GM21526 (cell line): ENCODE results near the gene SLC35E2B.
"Not testable (repeated sequence)": the region's sequence is repeated elsewhere in the genome, so short reads cannot be mapped to it uniquely, and the experiment has no call there.

Experiments
- ATAC-seq: cut with Tn5 transposase; IDR thresholded peaks from one replicate; pipeline ENCODE4 v1.9.1; 2021; ENCODE audit warnings: moderate library complexity; ENCODE audit not compliant: unreplicated experiment, low FRiP score

The SLC35E2B gene

GRCh38 chr1:1704284-1704957 lies 11.8 kb upstream of the SLC35E2B start:
- not testable (repeated sequence) for ATAC-seq

- ATAC-seq = no peak
Observed at GRCh38 chr1:1703796-1704195, 11.2 kb upstream of the SLC35E2B start.

- not testable (repeated sequence) for ATAC-seq
Observed at GRCh38 chr1:1702506-1702905, 9.9 kb upstream of the SLC35E2B start.

- ATAC-seq = not testable (repeated sequence)
Observed at GRCh38 chr1:1700557-1700956, 8.0 kb upstream of the SLC35E2B start.

- not testable (repeated sequence) for ATAC-seq
Observed at GRCh38 chr1:1700067-1700466, 7.5 kb upstream of the SLC35E2B start.

GRCh38 chr1:1699061-1699460 lies 6.5 kb upstream of the SLC35E2B start:
- not testable (repeated sequence) for ATAC-seq

- ATAC-seq = not testable (repeated sequence)
Observed at GRCh38 chr1:1697358-1698183, 5.0 kb upstream of the SLC35E2B start.

GRCh38 chr1:1696431-1697357 lies 4.1 kb upstream of the SLC35E2B start:
- not testable (repeated sequence) for ATAC-seq

- ATAC-seq = not testable (repeated sequence)
Observed at GRCh38 chr1:1692324-1692713, 276 bp downstream of the SLC35E2B start.

GRCh38 chr1:1691443-1691842 lies 1.2 kb downstream of the SLC35E2B start:
- not testable (repeated sequence) for ATAC-seq

GRCh38 chr1:1689526-1689925 lies 3.1 kb downstream of the SLC35E2B start:
- ATAC-seq = not testable (repeated sequence)

- ATAC-seq = no peak
Observed at GRCh38 chr1:1687846-1688245, 4.7 kb downstream of the SLC35E2B start.

GRCh38 chr1:1684031-1684681 lies 8.4 kb downstream of the SLC35E2B start:
- ATAC-seq = no peak

GRCh38 chr1:1683104-1683905 lies 9.3 kb downstream of the SLC35E2B start:
- no peak for ATAC-seq

- ATAC-seq = no peak
Observed at GRCh38 chr1:1680912-1681273, 11.7 kb downstream of the SLC35E2B start.

GRCh38 chr1:1680031-1680911 lies 12.3 kb downstream of the SLC35E2B start:
- no peak for ATAC-seq

- ATAC-seq = no peak
Observed at GRCh38 chr1:1678581-1679380, 13.8 kb downstream of the SLC35E2B start.
